CD14-positive monocyte (primary cell): ENCODE results near the gene C1orf105. TPM values are rescaled to one million over a fixed set of nuclear protein-coding genes. Genes with fewer than 3 reads are reported as not detected.

Source experiments
- DNase-seq, 3 donors: peaks; one replicate each; pipeline ENCODE4 v3.0.0-alpha.2; 2011 to 2022
- H2AFZ ChIP-seq: 2 replicates; pipeline ENCODE4 v1.6.0; 2012; ENCODE audit warnings: mild to moderate bottlenecking, low read depth, low read length, inconsistent platforms; ENCODE audit not compliant: insufficient read depth, poor library complexity, severe bottlenecking
- H3K27ac ChIP-seq, 2 donors: 1 replicate in 1 of 2; 2 replicates in 1 of 2; pipeline ENCODE4 v1.5.1; 2012 to 2013; ENCODE audit warnings: low read length in 2 of 2, control low read depth in 1 of 2, inconsistent platforms in 1 of 2, low read depth in 1 of 2, mild to moderate bottlenecking in 1 of 2
- H3K27me3 ChIP-seq, 2 donors: one replicate each; pipeline versions ENCODE4 v1.6.0 to v1.6.1; 2011 to 2013; ENCODE audit warnings: low read length in 2 of 2; ENCODE audit not compliant: control insufficient read depth in 2 of 2, insufficient read depth in 2 of 2
- H3K36me3 ChIP-seq, 2 donors: replicated peaks in 1 of 2; 1 replicate in 1 of 2; 2 replicates in 1 of 2; pipeline versions ENCODE4 v1.5.1 to v1.6.1; 2012 to 2013; ENCODE audit warnings: low read length in 2 of 2, control low read depth in 1 of 2, inconsistent platforms in 1 of 2, mild to moderate bottlenecking in 1 of 2; ENCODE audit not compliant: insufficient read depth in 2 of 2, control insufficient read depth in 1 of 2
- H3K4me1 ChIP-seq, 2 donors: 1 replicate in 1 of 2; 2 replicates in 1 of 2; pipeline versions ENCODE4 v1.5.1 to v1.6.1; 2012 to 2013; ENCODE audit warnings: low read length in 2 of 2, control low read depth in 1 of 2, inconsistent platforms in 1 of 2, mild to moderate bottlenecking in 1 of 2, moderate library complexity in 1 of 2; ENCODE audit not compliant: insufficient read depth in 2 of 2, control insufficient read depth in 1 of 2
- H3K4me2 ChIP-seq: replicated peaks from 2 replicates; pipeline ENCODE3; 2012; ENCODE audit warnings: low read length, moderate library complexity, mild to moderate bottlenecking; ENCODE audit not compliant: poor library complexity, severe bottlenecking; ENCODE audit errors: extremely low read depth
- H3K4me3 ChIP-seq, 3 experiments: fragments of 200-600 bp in 1 of 3; sonication (generic) in 1 of 3; replicated peaks in 1 of 3; 1 replicate in 2 of 3; 2 replicates in 1 of 3; pipeline ENCODE4 v1.5.1; 2011 to 2013; ENCODE audit warnings: low read length in 3 of 3, mild to moderate bottlenecking in 3 of 3, control low read depth in 2 of 3, low read depth in 2 of 3, inconsistent platforms in 1 of 3, moderate library complexity in 1 of 3
- H3K79me2 ChIP-seq: 2 replicates; pipeline ENCODE4 v1.6.0; 2012; ENCODE audit warnings: mild to moderate bottlenecking, control low read depth, inconsistent platforms, low read length, moderate library complexity; ENCODE audit not compliant: insufficient read depth
- H3K9ac ChIP-seq: 2 replicates; pipeline ENCODE4 v1.6.0; 2017; ENCODE audit warnings: low read length, mild to moderate bottlenecking; ENCODE audit not compliant: insufficient read depth, poor library complexity, severe bottlenecking
- H3K9me3 ChIP-seq, 2 donors: replicated peaks in 1 of 2; 1 replicate in 1 of 2; 2 replicates in 1 of 2; pipeline versions ENCODE4 v1.5.1 to v1.6.1; 2012 to 2013; ENCODE audit warnings: low read length in 2 of 2, control low read depth in 1 of 2; ENCODE audit not compliant: control insufficient read depth in 1 of 2, insufficient read depth in 1 of 2
- H4K20me1 ChIP-seq: 2 replicates; pipeline ENCODE4 v1.6.0; 2012; ENCODE audit warnings: mild to moderate bottlenecking, low read length, control low read depth, moderate library complexity; ENCODE audit not compliant: insufficient read depth
- H3K27ac Mint-ChIP-seq, 7 donors: one replicate each; pipeline ENCODE4 v1.8.0; 2020; ENCODE audit warnings: mild to moderate bottlenecking in 7 of 7, mixed read lengths in 7 of 7, moderate library complexity in 6 of 7, inconsistent platforms in 2 of 7
- H3K27me3 Mint-ChIP-seq, 3 donors: one replicate each; pipeline ENCODE4 v1.8.0; 2021 to 2022; ENCODE audit warnings: low read depth in 3 of 3, mild to moderate bottlenecking in 3 of 3, mixed read lengths in 3 of 3, moderate library complexity in 3 of 3, inconsistent platforms in 1 of 3
- H3K36me3 Mint-ChIP-seq, 2 donors: one replicate each; pipeline ENCODE4 v1.8.0; 2020; ENCODE audit warnings: mixed read lengths in 2 of 2, inconsistent platforms in 1 of 2, mild to moderate bottlenecking in 1 of 2
- H3K4me1 Mint-ChIP-seq: one replicate; pipeline ENCODE4 v1.8.0; 2020; ENCODE audit warnings: mild to moderate bottlenecking, mixed read lengths
- H3K4me3 Mint-ChIP-seq, 2 donors: one replicate each; pipeline ENCODE4 v1.8.0; 2020; ENCODE audit warnings: mild to moderate bottlenecking in 2 of 2, mixed read lengths in 2 of 2, moderate library complexity in 1 of 2
- H3K9me3 Mint-ChIP-seq, 7 donors: one replicate each; pipeline ENCODE4 v1.8.0; 2020 to 2022; ENCODE audit warnings: mixed read lengths in 7 of 7, mild to moderate bottlenecking in 6 of 7, moderate library complexity in 6 of 7, inconsistent platforms in 2 of 7
- WGBS: methylation state at CpG from one replicate; pipeline ENCODE4 v1.1.5; 2013; ENCODE audit warnings: missing lambda C conversion rate; ENCODE audit not compliant: insufficient coverage; 5-methylcytosine and 5-hydroxymethylcytosine counted together
- intact Hi-C, 2 donors: fragments of 100-400 bp; cut with micrococcal nuclease; formaldehyde crosslinking; loops; one replicate each; pipeline versions ENCODE4 v1.15.0 to v1.15.1; 2023
- polyA plus RNA-seq, 3 donors: library from polyadenylated mRNA; depleted of rRNA in 1 of 3; unstranded in 2 of 3; stranded (reverse) in 1 of 3; fragments of 300-500 nt in 2 of 3; fragments of >200 nt in 1 of 3; fragmentation: Illumina TruSeq in 2 of 3; gene quantifications; 1 replicate in 2 of 3; 2 replicates in 1 of 3; pipeline ENCODE4 v1.2.3, GENCODE V29; 2012 to 2021
- TF ChIP-seq, protein P1 (sequence below): fragments of 200-600 bp; IDR thresholded peaks from one replicate; pipeline ENCODE4 v1.8.0; 2022; ENCODE audit warnings: antibody characterized with exemption, mild to moderate bottlenecking

Gene C1orf105
- polyA plus RNA-seq, 3 donors: not detected

DNA sequence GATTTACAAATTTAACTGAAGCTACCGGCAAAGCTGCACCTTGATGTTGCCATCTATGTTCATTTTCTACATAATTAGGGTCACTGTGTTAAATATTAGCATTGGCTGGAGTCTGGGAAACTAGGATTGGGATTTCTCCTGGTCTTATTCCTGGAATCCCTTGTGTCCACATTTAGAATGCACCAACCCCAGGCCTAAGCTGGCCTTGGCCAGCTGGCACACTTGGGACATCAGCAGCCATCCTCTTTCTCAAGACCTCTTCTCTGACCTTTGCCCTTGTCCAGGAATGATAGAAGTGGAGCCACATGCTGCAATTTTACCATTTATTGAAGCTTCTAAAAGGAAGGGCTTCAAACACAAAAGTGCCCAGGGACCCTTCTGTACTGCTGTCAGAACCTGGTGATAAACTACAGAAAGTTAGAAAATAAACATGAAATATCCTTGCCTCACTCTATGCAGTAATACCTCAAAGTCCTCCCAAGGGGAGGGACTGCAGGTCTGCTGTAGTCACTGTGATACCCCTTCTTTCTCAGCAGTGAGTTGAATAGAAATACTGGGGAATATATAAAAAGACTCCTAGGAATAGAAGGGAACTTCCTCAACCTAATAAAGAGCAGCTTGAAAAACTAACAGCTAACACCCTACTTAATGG, 37.1 kb downstream of the C1orf105 start:
- WGBS: no CpG with 5 or more reads among the region's 1 CpG
- H3K9ac ChIP-seq: no peak overlapping the region
- Mint-ChIP-seq H3K27me3 (peaks cover 0 to 5% (median 0%) of the 10 kb centered on the region in 3 donors), H3K27ac (no peak overlapping the region), H3K36me3 (no peaks in the 10 kb centered on the region), H3K4me1 (peaks cover 19% of the 10 kb centered on the region), H3K4me3 (no peak overlapping the region), H3K9me3 (no peaks in the 10 kb centered on the region)
- no peak overlapping the region for H3K27ac ChIP-seq
- peak overlapping the region; percentile 5 for H2AFZ ChIP-seq
- intact Hi-C loops: no loop called here
- TF ChIP-seq, protein P1, sequence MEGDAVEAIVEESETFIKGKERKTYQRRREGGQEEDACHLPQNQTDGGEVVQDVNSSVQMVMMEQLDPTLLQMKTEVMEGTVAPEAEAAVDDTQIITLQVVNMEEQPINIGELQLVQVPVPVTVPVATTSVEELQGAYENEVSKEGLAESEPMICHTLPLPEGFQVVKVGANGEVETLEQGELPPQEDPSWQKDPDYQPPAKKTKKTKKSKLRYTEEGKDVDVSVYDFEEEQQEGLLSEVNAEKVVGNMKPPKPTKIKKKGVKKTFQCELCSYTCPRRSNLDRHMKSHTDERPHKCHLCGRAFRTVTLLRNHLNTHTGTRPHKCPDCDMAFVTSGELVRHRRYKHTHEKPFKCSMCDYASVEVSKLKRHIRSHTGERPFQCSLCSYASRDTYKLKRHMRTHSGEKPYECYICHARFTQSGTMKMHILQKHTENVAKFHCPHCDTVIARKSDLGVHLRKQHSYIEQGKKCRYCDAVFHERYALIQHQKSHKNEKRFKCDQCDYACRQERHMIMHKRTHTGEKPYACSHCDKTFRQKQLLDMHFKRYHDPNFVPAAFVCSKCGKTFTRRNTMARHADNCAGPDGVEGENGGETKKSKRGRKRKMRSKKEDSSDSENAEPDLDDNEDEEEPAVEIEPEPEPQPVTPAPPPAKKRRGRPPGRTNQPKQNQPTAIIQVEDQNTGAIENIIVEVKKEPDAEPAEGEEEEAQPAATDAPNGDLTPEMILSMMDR: no peak
- H4K20me1 ChIP-seq: no peaks in the 10 kb centered on the region
- H3K4me3 ChIP-seq: no peak overlapping the region
- DNase-seq: no peak
- H3K4me2 ChIP-seq: no peak overlapping the region
- H3K36me3 ChIP-seq: no peaks in the 10 kb centered on the region
- H3K27me3 ChIP-seq: no peaks in the 10 kb centered on the region
- H3K79me2 ChIP-seq: no peaks in the 10 kb centered on the region
- H3K9me3 ChIP-seq: no peaks in the 10 kb centered on the region
- H3K4me1 ChIP-seq: peaks cover 6 to 8% of the 10 kb centered on the region in 2 donors

DNA sequence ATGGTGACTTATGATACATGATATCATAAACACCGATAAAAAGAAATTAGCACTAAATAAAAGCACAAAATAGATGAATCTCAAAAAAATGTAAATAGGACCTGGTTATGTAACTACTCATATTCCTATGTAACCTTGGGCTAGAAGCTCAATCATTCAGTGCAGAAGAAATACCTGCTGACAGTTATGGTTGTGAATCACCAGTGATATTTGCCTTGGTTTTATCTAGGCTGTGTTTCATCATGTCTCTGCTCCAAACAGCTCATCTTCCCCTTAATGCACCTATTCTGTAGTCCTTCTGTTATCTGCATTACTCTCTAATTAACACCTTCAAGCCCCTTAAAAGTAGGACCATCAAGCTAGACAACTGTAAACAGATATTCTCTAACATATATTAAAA, 39.7 kb downstream of the C1orf105 start:
- Histone ChIP-seq H3K79me2 (no peaks in the 10 kb centered on the region), H3K9me3 (no peaks in the 10 kb centered on the region), H3K4me2 (no peak overlapping the region), H3K36me3 (no peaks in the 10 kb centered on the region), H3K9ac (no peak overlapping the region), H3K4me1 (peaks cover 5% of the 10 kb centered on the region in 2 donors), H3K27me3 (no peaks in the 10 kb centered on the region), H2AFZ (no peak overlapping the region), H3K4me3 (no peak overlapping the region), H4K20me1 (no peaks in the 10 kb centered on the region), H3K27ac (no peak overlapping the region)
- Mint-ChIP-seq H3K4me3 (no peak overlapping the region), H3K4me1 (peaks cover 5% of the 10 kb centered on the region), H3K27ac (no peak overlapping the region), H3K9me3 (no peaks in the 10 kb centered on the region), H3K27me3 (peaks cover 0 to 5% (median 0%) of the 10 kb centered on the region in 3 donors), H3K36me3 (no peaks in the 10 kb centered on the region)
- whole genome bisulfite sequencing: no CpG with 5 or more reads among the region's 1 CpG
- DNase-seq: no peak
- TF ChIP-seq, protein P1: no peak
- intact Hi-C loops: no loop called here
